HEK293 (cell line): Measurements from ENCODE around the gene KRTAP4-16.
"Not testable (repeated sequence)": the region's sequence is repeated elsewhere in the genome, so short reads cannot be mapped to it uniquely, and the experiment has no call there.

ENCODE experiments used
- KLF9 ChIP-seq: fragments of 450-650 bp; formaldehyde crosslinking; IDR thresholded peaks from 2 replicates; pipeline ENCODE4 v1.5.1; 2016; ENCODE audit warnings: missing biosample characterization, missing genetic modification characterization, low read depth
- TCF7L2 ChIP-seq: IDR thresholded peaks from 2 replicates; pipeline ENCODE4 v1.6.1; 2011; ENCODE audit warnings: low read depth, mild to moderate bottlenecking, inconsistent platforms, low read length, moderate library complexity, borderline replicate concordance
- ZEB2 ChIP-seq: fragments of 450-650 bp; formaldehyde crosslinking; IDR thresholded peaks from 2 replicates; pipeline ENCODE4 v1.5.1; 2016; ENCODE audit warnings: missing biosample characterization, missing genetic modification characterization
- ZNF10 ChIP-seq: fragments of 450-650 bp; formaldehyde crosslinking; IDR thresholded peaks from 2 replicates; pipeline ENCODE4 v1.5.1; 2017; ENCODE audit warnings: missing biosample characterization, missing genetic modification characterization
- ZNF140 ChIP-seq: fragments of 450-650 bp; formaldehyde crosslinking; IDR thresholded peaks from 2 replicates; pipeline ENCODE4 v1.5.1; 2016; ENCODE audit warnings: missing biosample characterization, missing genetic modification characterization
- ZNF169 ChIP-seq: fragments of 450-650 bp; formaldehyde crosslinking; IDR thresholded peaks from 2 replicates; pipeline ENCODE4 v1.5.1; 2016; ENCODE audit warnings: missing biosample characterization, missing genetic modification characterization
- ZNF175 ChIP-seq: fragments of 450-650 bp; formaldehyde crosslinking; IDR thresholded peaks from 2 replicates; pipeline ENCODE4 v1.5.1; 2016; ENCODE audit warnings: missing biosample characterization, missing genetic modification characterization
- ZNF184 ChIP-seq: fragments of 450-650 bp; IDR thresholded peaks from 2 replicates; pipeline ENCODE4 v1.5.1; 2018; ENCODE audit warnings: missing biosample characterization, mild to moderate bottlenecking, missing genetic modification characterization
- ZNF473 ChIP-seq: fragments of 450-650 bp; formaldehyde crosslinking; IDR thresholded peaks from 2 replicates; pipeline ENCODE4 v1.5.1; 2017; ENCODE audit warnings: missing biosample characterization, missing genetic modification characterization
- ZNF561 ChIP-seq: fragments of 450-650 bp; IDR thresholded peaks from 2 replicates; pipeline ENCODE4 v1.5.1; 2018; ENCODE audit warnings: missing biosample characterization, missing genetic modification characterization, borderline replicate concordance
- TF ChIP-seq, protein P1 (sequence below): fragments of 450-650 bp; formaldehyde crosslinking; IDR thresholded peaks from 2 replicates; pipeline ENCODE4 v1.5.1; 2016; ENCODE audit warnings: missing biosample characterization, missing genetic modification characterization
- TF ChIP-seq, protein P2 (sequence below): fragments of 450-650 bp; formaldehyde crosslinking; IDR thresholded peaks from 2 replicates; pipeline ENCODE4 v1.5.1; 2016; ENCODE audit warnings: missing biosample characterization, missing genetic modification characterization
- TF ChIP-seq, protein P3 (sequence below): fragments of 450-650 bp; formaldehyde crosslinking; conservative IDR thresholded peaks from 2 replicates; pipeline ENCODE4 v1.5.1; 2016; ENCODE audit warnings: low read depth, missing biosample characterization, missing genetic modification characterization

DNA sequence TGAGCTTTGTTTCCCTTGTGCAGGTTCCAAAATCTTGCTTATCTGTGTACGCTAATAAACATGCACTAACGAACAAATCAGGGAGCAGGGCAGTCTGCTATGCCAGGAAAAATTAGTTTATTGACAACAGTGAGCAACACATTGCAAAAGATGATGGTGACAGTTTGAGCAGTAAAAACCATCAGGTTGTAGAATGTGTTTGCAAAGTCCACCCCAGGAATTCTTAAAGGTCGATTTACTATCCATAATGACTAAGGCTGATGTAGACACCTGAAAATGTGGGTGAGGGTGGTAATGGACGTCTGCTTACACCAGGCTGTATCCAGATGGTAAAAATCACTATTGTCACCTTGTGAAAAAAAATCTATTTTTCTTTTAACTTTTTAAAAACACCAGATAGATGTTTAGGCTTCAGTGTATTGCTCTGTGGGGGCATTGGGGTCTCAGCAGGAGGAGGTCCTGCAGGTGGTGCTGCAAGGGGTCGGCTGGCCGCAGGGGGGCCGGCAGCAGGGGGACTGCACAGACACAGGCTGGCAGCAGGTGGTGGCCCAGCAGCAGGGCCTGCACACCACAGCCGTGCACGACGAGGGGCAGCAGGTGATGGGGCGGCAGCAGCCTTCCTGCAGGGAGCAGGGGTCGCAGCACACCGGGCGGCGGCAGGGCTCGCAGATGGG lies 36.9 kb downstream of the KRTAP4-16 start:
- TF ChIP-seq ZNF169 (tag by site-specific recombination); ZNF10 (tag by site-specific recombination); ZNF140 (tag by site-specific recombination); TCF7L2; ZEB2; KLF9 (tag by site-specific recombination); ZNF473 (tag by site-specific recombination); ZNF184 (tag by site-specific recombination); ZNF175 (tag by site-specific recombination); ZNF561: not testable (repeated sequence)
- TF ChIP-seq, protein P1, sequence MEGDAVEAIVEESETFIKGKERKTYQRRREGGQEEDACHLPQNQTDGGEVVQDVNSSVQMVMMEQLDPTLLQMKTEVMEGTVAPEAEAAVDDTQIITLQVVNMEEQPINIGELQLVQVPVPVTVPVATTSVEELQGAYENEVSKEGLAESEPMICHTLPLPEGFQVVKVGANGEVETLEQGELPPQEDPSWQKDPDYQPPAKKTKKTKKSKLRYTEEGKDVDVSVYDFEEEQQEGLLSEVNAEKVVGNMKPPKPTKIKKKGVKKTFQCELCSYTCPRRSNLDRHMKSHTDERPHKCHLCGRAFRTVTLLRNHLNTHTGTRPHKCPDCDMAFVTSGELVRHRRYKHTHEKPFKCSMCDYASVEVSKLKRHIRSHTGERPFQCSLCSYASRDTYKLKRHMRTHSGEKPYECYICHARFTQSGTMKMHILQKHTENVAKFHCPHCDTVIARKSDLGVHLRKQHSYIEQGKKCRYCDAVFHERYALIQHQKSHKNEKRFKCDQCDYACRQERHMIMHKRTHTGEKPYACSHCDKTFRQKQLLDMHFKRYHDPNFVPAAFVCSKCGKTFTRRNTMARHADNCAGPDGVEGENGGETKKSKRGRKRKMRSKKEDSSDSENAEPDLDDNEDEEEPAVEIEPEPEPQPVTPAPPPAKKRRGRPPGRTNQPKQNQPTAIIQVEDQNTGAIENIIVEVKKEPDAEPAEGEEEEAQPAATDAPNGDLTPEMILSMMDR = not testable (repeated sequence)
- TF ChIP-seq, protein P2, sequence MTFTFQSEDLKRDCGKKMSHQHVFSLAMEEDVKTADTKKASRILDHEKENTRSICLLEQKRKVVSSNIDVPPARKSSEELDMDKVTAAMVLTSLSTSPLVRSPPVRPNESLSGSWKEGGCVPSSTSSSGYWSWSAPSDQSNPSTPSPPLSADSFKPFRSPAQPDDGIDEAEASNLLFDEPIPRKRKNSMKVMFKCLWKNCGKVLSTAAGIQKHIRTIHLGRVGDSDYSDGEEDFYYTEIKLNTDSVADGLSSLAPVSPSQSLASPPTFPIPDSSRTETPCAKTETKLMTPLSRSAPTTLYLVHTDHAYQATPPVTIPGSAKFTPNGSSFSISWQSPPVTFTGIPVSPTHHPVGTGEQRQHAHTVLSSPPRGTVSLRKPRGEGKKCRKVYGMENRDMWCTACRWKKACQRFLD = not testable (repeated sequence)
- TF ChIP-seq, protein P3, sequence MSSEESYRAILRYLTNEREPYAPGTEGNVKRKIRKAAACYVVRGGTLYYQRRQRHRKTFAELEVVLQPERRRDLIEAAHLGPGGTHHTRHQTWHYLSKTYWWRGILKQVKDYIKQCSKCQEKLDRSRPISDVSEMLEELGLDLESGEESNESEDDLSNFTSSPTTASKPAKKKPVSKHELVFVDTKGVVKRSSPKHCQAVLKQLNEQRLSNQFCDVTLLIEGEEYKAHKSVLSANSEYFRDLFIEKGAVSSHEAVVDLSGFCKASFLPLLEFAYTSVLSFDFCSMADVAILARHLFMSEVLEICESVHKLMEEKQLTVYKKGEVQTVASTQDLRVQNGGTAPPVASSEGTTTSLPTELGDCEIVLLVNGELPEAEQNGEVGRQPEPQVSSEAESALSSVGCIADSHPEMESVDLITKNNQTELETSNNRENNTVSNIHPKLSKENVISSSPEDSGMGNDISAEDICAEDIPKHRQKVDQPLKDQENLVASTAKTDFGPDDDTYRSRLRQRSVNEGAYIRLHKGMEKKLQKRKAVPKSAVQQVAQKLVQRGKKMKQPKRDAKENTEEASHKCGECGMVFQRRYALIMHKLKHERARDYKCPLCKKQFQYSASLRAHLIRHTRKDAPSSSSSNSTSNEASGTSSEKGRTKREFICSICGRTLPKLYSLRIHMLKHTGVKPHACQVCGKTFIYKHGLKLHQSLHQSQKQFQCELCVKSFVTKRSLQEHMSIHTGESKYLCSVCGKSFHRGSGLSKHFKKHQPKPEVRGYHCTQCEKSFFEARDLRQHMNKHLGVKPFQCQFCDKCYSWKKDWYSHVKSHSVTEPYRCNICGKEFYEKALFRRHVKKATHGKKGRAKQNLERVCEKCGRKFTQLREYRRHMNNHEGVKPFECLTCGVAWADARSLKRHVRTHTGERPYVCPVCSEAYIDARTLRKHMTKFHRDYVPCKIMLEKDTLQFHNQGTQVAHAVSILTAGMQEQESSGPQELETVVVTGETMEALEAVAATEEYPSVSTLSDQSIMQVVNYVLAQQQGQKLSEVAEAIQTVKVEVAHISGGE = not testable (repeated sequence)
